Lung (tissue), 12 donors: ENCODE results near the gene GABBR2. TPM values are rescaled to one million over a fixed set of nuclear protein-coding genes. Genes with fewer than 3 reads are reported as not detected.

Experiments used
- ATAC-seq: fragments of 200-7000 bp; cut with Tn5 transposase; one replicate; pipeline ENCODE4 v1.9.1; 2020; ENCODE audit warnings: moderate number of reproducible peaks; ENCODE audit not compliant: insufficient read depth, low FRiP score
- DNase-seq, 3 donors: peaks; one replicate each; pipeline ENCODE4 v3.0.0-alpha.2; 2013 to 2017
- H3K27ac ChIP-seq, 2 donors: one replicate each; pipeline ENCODE4 v1.5.1; 2013; ENCODE audit warnings: mild to moderate bottlenecking in 2 of 2, moderate library complexity in 2 of 2, control low read depth in 1 of 2, inconsistent platforms in 1 of 2, low read depth in 1 of 2, low read length in 1 of 2
- H3K27me3 ChIP-seq, 3 donors: one replicate each; pipeline ENCODE4 v1.5.1; 2013; ENCODE audit warnings: low read length in 2 of 3; ENCODE audit not compliant: control insufficient read depth in 3 of 3, insufficient read depth in 3 of 3
- H3K36me3 ChIP-seq, 4 donors: one replicate each; pipeline ENCODE4 v1.5.1; 2013; ENCODE audit warnings: low read length in 4 of 4, mild to moderate bottlenecking in 1 of 4, moderate library complexity in 1 of 4; ENCODE audit not compliant: control insufficient read depth in 4 of 4, insufficient read depth in 4 of 4
- H3K4me1 ChIP-seq, 5 donors: one replicate each; pipeline ENCODE4 v1.5.1; 2013; ENCODE audit warnings: low read length in 5 of 5, mild to moderate bottlenecking in 2 of 5, moderate library complexity in 1 of 5; ENCODE audit not compliant: control insufficient read depth in 5 of 5, insufficient read depth in 5 of 5
- H3K4me3 ChIP-seq: one replicate; pipeline ENCODE4 v1.5.1; 2013; ENCODE audit warnings: mild to moderate bottlenecking, control low read depth, moderate library complexity
- H3K9ac ChIP-seq, 2 donors: one replicate each; pipeline ENCODE4 v1.5.1; 2013; ENCODE audit warnings: low read length in 2 of 2, control low read depth in 1 of 2; ENCODE audit not compliant: insufficient read depth in 1 of 2
- H3K9me3 ChIP-seq, 4 donors: one replicate each; pipeline ENCODE4 v1.5.1; 2013; ENCODE audit warnings: low read length in 3 of 4, mild to moderate bottlenecking in 1 of 4, moderate library complexity in 1 of 4; ENCODE audit not compliant: control insufficient read depth in 4 of 4, insufficient read depth in 3 of 4
- WGBS, 2 donors: extraction: QIAGEN DNeasy Blood & Tissue Kit; methylation state at CpG; one replicate each; pipeline ENCODE4 v1.1.7; 2013; 5-methylcytosine and 5-hydroxymethylcytosine counted together
- polyA plus RNA-seq, 2 donors: library from polyadenylated mRNA; stranded (reverse); fragments of 200-250 nt; gene quantifications; one replicate each; pipeline ENCODE4 v1.2.1, GENCODE V29; 2013
- total RNA-seq, 2 donors: library from RNA; depleted of rRNA in 1 of 2; stranded (reverse); fragments of >200 nt in 1 of 2; gene quantifications; one replicate each; pipeline ENCODE4 v1.2.1, GENCODE V29; 2014 to 2021
- TF ChIP-seq, protein P1 (sequence below): IDR thresholded peaks from 2 replicates; pipeline ENCODE4 v1.5.1; 2012; ENCODE audit warnings: mild to moderate bottlenecking; ENCODE audit errors: control extremely low read depth, extremely low read depth
- donor health status: control.
- donor health status: control.
- donor health status: Bipolar disorder and iron deficiency.
- donor health status: healthy.
- donor health status: DM: yes; HTN: yes; CAD: no.

Gene GABBR2
- total and polyA plus RNA-seq, 4 donors: 0.40 to 1.8 (median 0.64) TPM

DNA sequence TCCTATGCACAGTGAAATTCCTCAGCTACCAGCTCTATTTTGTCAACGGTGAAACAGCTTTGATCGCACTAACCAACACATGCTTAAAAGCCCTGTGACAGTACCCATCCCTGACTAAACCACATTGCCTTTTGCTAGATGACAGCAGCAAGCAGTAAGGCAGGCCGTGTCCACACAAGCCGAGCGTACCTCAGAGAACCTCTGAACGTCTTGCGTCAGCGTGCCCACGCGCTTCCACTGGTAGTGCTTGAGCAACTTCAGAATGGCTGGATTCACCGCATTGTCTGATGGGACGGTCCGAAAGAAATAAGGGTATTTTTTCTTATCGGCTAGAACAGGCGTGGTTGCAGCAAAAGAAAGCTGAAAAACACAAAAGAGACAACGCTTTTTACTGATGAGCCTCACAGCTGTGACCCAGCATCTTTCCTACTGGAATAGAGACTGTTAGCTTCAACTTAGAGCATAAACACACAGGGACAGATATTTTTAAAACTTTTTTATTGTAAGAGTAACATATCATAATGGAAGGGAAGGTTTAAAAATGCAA is 167.0 kb downstream of the GABBR2 start:
- 87% methylated on average over 16 of the region's 16 CpGs for WGBS, 2 donors
- H3K4me3 ChIP-seq: no peak overlapping the region
- no peaks in the 10 kb centered on the region for H3K4me1 ChIP-seq
- no peak overlapping the region for H3K9ac ChIP-seq
- ATAC-seq (no peak), DNase-seq (no peak)
- H3K9me3 ChIP-seq: no peaks in the 10 kb centered on the region
- H3K27me3 ChIP-seq: no peaks in the 10 kb centered on the region
- no peaks in the 10 kb centered on the region for H3K36me3 ChIP-seq
- TF ChIP-seq, protein P1, sequence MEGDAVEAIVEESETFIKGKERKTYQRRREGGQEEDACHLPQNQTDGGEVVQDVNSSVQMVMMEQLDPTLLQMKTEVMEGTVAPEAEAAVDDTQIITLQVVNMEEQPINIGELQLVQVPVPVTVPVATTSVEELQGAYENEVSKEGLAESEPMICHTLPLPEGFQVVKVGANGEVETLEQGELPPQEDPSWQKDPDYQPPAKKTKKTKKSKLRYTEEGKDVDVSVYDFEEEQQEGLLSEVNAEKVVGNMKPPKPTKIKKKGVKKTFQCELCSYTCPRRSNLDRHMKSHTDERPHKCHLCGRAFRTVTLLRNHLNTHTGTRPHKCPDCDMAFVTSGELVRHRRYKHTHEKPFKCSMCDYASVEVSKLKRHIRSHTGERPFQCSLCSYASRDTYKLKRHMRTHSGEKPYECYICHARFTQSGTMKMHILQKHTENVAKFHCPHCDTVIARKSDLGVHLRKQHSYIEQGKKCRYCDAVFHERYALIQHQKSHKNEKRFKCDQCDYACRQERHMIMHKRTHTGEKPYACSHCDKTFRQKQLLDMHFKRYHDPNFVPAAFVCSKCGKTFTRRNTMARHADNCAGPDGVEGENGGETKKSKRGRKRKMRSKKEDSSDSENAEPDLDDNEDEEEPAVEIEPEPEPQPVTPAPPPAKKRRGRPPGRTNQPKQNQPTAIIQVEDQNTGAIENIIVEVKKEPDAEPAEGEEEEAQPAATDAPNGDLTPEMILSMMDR: no peak
- no peak overlapping the region for H3K27ac ChIP-seq

DNA sequence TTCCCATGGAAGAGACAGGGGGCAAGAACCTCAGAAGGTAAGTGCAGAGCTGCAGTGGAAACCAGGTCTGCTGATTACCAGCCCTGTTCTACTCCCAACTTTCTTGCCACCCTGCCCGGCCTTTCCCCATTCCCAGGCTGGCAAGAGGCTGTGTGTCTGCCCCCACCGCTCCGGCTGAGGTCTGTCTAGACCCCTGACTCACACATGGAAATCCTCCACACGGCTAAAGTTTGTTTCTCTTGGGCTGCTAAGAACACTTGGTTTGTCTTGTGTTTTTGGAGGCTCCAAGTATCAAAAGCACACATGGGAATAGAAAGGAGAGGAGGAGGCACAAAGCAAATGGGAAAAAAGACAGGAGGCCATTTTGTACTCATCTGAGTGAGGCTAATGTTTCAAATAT is 168.3 kb downstream of the GABBR2 start:
- ATAC-seq: no peak
- H3K9ac ChIP-seq: no peak overlapping the region
- no peak overlapping the region for H3K27ac ChIP-seq
- H3K9me3 ChIP-seq: no peaks in the 10 kb centered on the region
- no peaks in the 10 kb centered on the region for H3K36me3 ChIP-seq
- H3K27me3 ChIP-seq: no peaks in the 10 kb centered on the region
- no peak for DNase-seq
- TF ChIP-seq, protein P1: no peak
- H3K4me3 ChIP-seq: no peak overlapping the region
- 92 to 94% methylated on average over 4 of the region's 4 CpGs for WGBS, 2 donors
- H3K4me1 ChIP-seq: no peaks in the 10 kb centered on the region

DNA sequence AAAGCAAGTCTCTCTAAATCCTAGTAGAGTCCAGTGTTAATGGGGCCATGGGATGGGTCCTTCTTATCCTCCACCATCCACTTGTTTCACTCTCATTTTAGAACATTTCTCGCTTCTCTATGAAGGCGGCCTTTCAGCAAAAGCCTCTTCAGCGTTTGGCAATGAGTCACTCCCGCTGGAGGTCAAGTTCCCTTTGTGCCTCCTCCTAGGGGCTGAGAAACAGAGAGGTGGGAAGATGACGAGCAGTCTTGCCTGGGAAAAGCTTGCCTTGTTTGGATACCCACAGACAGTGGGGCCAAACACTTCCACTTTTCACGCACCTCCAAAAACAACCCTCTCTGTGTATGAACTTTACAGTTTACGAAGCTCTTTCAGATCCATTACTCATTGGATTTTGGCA is 168.8 kb downstream of the GABBR2 start:
- Histone ChIP-seq H3K4me1 (no peaks in the 10 kb centered on the region), H3K36me3 (no peaks in the 10 kb centered on the region), H3K9me3 (no peaks in the 10 kb centered on the region), H3K4me3 (no peak overlapping the region), H3K27ac (no peak overlapping the region), H3K27me3 (no peaks in the 10 kb centered on the region), H3K9ac (no peak overlapping the region)
- peak in 1 of 3 donors; percentile 14 for DNase-seq
- WGBS, 2 donors: 79 to 88% methylated on average over 7 of the region's 7 CpGs
- no peak for ATAC-seq
- TF ChIP-seq, protein P1: no peak

DNA sequence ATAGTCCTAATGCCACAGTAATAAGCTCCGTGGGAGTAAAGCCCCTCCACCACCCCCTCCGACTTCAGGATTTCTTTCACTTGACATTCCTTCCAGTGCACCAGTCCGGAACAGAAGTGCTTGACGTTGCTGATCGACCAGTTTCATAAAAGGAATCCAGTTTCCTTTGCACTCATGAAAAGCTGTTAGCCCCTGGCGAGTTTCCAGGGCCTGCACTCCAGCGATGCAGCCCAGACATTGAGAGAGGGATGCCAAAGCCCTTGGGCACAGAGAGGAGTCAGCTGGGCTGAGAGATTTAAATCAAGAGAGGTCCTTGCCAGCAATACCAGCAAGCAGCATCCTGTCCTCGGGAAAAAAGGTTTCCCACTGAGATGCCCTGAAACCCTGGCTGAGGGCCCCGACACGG is 170.1 kb downstream of the GABBR2 start:
- no peak overlapping the region for H3K4me3 ChIP-seq
- no peaks in the 10 kb centered on the region for H3K36me3 ChIP-seq
- H3K9me3 ChIP-seq: peaks cover 0 to under 1% (median 0%) of the 10 kb centered on the region in 4 donors
- 47 to 72% methylated on average over 10 of the region's 10 CpGs for WGBS, 2 donors
- DNase-seq (peak; percentile 63 to 85 (median 78)), ATAC-seq (peak; percentile 60)
- no peak overlapping the region for H3K27ac ChIP-seq
- no peak overlapping the region for H3K9ac ChIP-seq
- no peaks in the 10 kb centered on the region for H3K4me1 ChIP-seq
- H3K27me3 ChIP-seq: no peaks in the 10 kb centered on the region
- TF ChIP-seq, protein P1: no peak
